ENCODE measurements around the gene BBX. TPM values are rescaled to one million over a fixed set of nuclear protein-coding genes. Genes with fewer than 3 reads are reported as not detected.

BBX gene
- total RNA-seq, 1 experiment from 2014 or later = 66.8 TPM

DNA sequence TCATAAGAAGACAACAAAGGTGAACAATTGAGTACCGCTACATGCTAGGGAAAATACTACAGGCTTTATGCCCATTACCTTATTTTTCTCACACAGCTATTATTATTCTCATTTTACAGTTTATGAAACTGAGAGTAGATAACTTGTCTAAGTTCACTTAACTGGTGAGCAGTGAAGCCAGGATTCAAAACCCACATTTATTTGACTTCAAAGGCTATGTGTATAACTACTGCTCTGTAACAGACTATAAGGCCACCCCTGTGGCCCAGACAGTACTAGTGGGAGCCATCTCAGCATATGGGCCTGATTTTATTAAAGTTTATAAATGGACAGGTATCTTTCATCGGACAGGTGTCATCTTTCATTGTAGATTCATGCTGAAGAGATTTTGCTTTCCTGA, 14.4 kb upstream of the BBX start:
- DNase-seq = no peak
- ATAC-seq = no peak
- intact Hi-C loops (cut with micrococcal nuclease) = no loop called here
- no TSS peak for BruUV-seq (replicated peaks)
- no peaks in the 10 kb centered on the region for H4K20me1 ChIP-seq (ENCODE audit: low read length)
- H3K9ac ChIP-seq (ENCODE audit: low read length) = no peak overlapping the region
- H3K27me3 ChIP-seq (ENCODE audit: low read length) = no peaks in the 10 kb centered on the region
- TF ChIP-seq EZH2phosphoT487 (IDR thresholded peaks at IDR 0.05; ENCODE audit: borderline replicate concordance, low read length) (no peak), EZH2 (IDR thresholded peaks at IDR 0.05; ENCODE audit: low read length, unreplicated experiment) (no peak)
- TF ChIP-seq, protein P1, sequence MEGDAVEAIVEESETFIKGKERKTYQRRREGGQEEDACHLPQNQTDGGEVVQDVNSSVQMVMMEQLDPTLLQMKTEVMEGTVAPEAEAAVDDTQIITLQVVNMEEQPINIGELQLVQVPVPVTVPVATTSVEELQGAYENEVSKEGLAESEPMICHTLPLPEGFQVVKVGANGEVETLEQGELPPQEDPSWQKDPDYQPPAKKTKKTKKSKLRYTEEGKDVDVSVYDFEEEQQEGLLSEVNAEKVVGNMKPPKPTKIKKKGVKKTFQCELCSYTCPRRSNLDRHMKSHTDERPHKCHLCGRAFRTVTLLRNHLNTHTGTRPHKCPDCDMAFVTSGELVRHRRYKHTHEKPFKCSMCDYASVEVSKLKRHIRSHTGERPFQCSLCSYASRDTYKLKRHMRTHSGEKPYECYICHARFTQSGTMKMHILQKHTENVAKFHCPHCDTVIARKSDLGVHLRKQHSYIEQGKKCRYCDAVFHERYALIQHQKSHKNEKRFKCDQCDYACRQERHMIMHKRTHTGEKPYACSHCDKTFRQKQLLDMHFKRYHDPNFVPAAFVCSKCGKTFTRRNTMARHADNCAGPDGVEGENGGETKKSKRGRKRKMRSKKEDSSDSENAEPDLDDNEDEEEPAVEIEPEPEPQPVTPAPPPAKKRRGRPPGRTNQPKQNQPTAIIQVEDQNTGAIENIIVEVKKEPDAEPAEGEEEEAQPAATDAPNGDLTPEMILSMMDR (conservative IDR thresholded peaks at IDR 0.05; ENCODE audit: low read depth, low read length) = no peak
- CTCF ChIA-PET = no interaction called here
- H3K4me2 ChIP-seq (ENCODE audit: low read length) = no peak overlapping the region
- H3K4me3 ChIP-seq (ENCODE audit: low read length) = no peak overlapping the region
- H3K79me2 ChIP-seq (ENCODE audit: low read length) = no peaks in the 10 kb centered on the region
- no peaks in the 10 kb centered on the region for H3K9me2 ChIP-seq (replicated peaks; ENCODE audit: low read length)
- no peak overlapping the region for H3K27ac ChIP-seq (ENCODE audit: low read length)
- POLR2A ChIA-PET (ENCODE audit: unreplicated experiment) = no interaction called here
- no peaks in the 10 kb centered on the region for H3K4me1 ChIP-seq (ENCODE audit: insufficient read depth, low read length)
- no peaks in the 10 kb centered on the region for H3K36me3 ChIP-seq (ENCODE audit: low read depth, low read length)
- no peaks in the 10 kb centered on the region for H3K9me3 ChIP-seq (ENCODE audit: low read length)
- no peaks in the 10 kb centered on the region for H3F3A ChIP-seq (ENCODE audit: low read length, unreplicated experiment)
- H2AFZ ChIP-seq (ENCODE audit: low read length) = no peak overlapping the region

DNA sequence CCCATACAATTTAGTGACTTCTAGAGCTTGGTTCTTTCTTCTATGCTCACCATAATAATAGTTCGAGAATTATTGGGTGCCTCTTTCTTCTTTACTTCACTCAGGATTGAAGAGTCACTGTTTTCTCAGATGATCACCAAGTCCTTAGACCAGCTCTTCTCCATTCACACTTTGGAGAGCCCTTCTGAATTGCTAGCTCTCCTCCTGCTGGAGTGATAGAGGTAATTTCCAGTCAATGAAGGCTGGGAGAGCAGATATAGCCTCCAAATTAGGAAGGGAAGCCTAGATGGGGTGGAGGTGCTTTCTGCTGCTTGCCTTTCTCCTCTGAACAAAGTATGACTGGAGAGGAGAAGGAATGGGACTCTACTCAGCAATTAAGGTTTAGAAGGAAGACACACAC, 10.7 kb upstream of the BBX start:
- Histone ChIP-seq H3K4me1 (ENCODE audit: insufficient read depth, low read length) (no peaks in the 10 kb centered on the region), H3K9me2 (replicated peaks; ENCODE audit: low read length) (no peaks in the 10 kb centered on the region), H2AFZ (ENCODE audit: low read length) (no peak overlapping the region), H3K4me3 (ENCODE audit: low read length) (no peak overlapping the region), H3K9ac (ENCODE audit: low read length) (no peak overlapping the region), H3K9me3 (ENCODE audit: low read length) (no peaks in the 10 kb centered on the region), H4K20me1 (ENCODE audit: low read length) (no peaks in the 10 kb centered on the region), H3K27me3 (ENCODE audit: low read length) (no peaks in the 10 kb centered on the region), H3K27ac (ENCODE audit: low read length) (no peak overlapping the region), H3K36me3 (ENCODE audit: low read depth, low read length) (no peaks in the 10 kb centered on the region), H3F3A (ENCODE audit: low read length, unreplicated experiment) (no peaks in the 10 kb centered on the region), H3K79me2 (ENCODE audit: low read length) (no peaks in the 10 kb centered on the region), H3K4me2 (ENCODE audit: low read length) (no peak overlapping the region)
- DNase-seq (peak; percentile 19), ATAC-seq (peak; percentile 62)
- TF ChIP-seq, protein P1 (conservative IDR thresholded peaks at IDR 0.05; ENCODE audit: low read depth, low read length) = peak; percentile 22; the same call in 1 of the 2 replicates
- TF ChIP-seq EZH2phosphoT487 (IDR thresholded peaks at IDR 0.05; ENCODE audit: borderline replicate concordance, low read length) = no peak
- TF ChIP-seq EZH2 (IDR thresholded peaks at IDR 0.05; ENCODE audit: low read length, unreplicated experiment) = no peak
- no TSS peak for BruUV-seq (replicated peaks)
- CTCF ChIA-PET = interaction anchor here (0.5 kb wide), 1 partner anchor 281 kb away, joined by 6 read pairs; no protein-coding TSS in a partner anchor
- intact Hi-C loops (cut with micrococcal nuclease) = loop anchor here (1.0 kb wide), 1 partner anchor 241 kb away; no protein-coding TSS in a partner anchor
- POLR2A ChIA-PET (ENCODE audit: unreplicated experiment) = no interaction called here

DNA sequence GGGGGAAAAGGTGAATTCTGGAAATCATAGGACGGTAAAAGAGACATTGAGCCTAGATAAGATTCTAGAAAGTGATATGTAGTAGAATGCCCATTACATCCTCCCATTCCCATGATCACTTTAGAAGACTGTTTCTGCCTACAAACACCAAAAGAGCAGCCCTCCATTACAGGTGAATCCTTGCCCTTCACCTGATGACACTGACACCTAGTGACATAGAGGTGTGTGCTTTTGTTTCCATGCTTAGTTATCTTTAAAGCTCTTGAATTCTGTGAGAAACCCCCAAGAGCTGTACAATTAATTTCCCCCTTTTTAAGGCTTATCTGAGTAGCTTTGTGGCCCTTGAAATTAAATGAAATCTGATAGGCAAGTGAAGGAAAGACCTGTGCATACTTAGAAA, 8.3 kb upstream of the BBX start:
- ChIA-PET POLR2A (ENCODE audit: unreplicated experiment) (no interaction called here), CTCF (no interaction called here)
- DNase-seq = no peak
- no TSS peak for BruUV-seq (replicated peaks)
- Histone ChIP-seq H3K9ac (ENCODE audit: low read length) (no peak overlapping the region), H3K4me2 (ENCODE audit: low read length) (no peak overlapping the region), H3K4me3 (ENCODE audit: low read length) (no peak overlapping the region), H3K9me2 (replicated peaks; ENCODE audit: low read length) (no peaks in the 10 kb centered on the region), H2AFZ (ENCODE audit: low read length) (no peak overlapping the region), H3K27me3 (ENCODE audit: low read length) (no peaks in the 10 kb centered on the region), H3F3A (ENCODE audit: low read length, unreplicated experiment) (no peaks in the 10 kb centered on the region), H3K36me3 (ENCODE audit: low read depth, low read length) (no peaks in the 10 kb centered on the region), H3K4me1 (ENCODE audit: insufficient read depth, low read length) (no peaks in the 10 kb centered on the region), H3K27ac (ENCODE audit: low read length) (no peak overlapping the region), H3K9me3 (ENCODE audit: low read length) (no peaks in the 10 kb centered on the region), H3K79me2 (ENCODE audit: low read length) (no peaks in the 10 kb centered on the region), H4K20me1 (ENCODE audit: low read length) (no peaks in the 10 kb centered on the region)
- TF ChIP-seq, protein P1 (conservative IDR thresholded peaks at IDR 0.05; ENCODE audit: low read depth, low read length) = no peak
- TF ChIP-seq EZH2 (IDR thresholded peaks at IDR 0.05; ENCODE audit: low read length, unreplicated experiment) (no peak), EZH2phosphoT487 (IDR thresholded peaks at IDR 0.05; ENCODE audit: borderline replicate concordance, low read length) (no peak)
- intact Hi-C loops (cut with micrococcal nuclease) = no loop called here
- no peak for ATAC-seq
